ENCODE results near the gene VPS18.
A peak's percentile ranks its signal among the peaks of the same experiment; 100 is the strongest.

Gene VPS18

DNA sequence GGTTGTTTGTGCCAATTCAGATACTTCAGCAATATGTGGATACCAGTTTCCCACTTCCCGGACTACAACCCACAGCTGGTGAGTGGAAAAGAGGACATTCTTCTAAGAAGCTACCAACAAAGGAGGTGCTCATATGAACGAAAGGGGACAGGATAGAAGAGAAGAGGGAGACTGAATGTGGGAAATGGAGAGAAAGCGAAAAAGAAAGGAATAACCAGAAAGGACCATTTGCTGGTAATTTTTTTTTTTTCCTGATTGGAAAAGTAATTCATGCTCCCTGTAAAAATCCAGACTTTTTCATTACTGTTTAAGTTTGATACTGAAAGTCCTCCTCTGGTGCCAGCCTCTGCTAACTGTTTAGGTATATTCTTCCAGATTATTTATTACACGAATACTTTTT, 57.5 kb downstream of the VPS18 start:
- H3K27me3 ChIP-seq (ENCODE audit: insufficient read depth, low read length), result no peaks in the 10 kb centered on the region
- H3K79me2 ChIP-seq (ENCODE audit: insufficient read depth, low read length), result no peaks in the 10 kb centered on the region
- H3K9ac ChIP-seq (ENCODE audit: low read length), result no peak overlapping the region
- no peaks in the 10 kb centered on the region for H4K20me1 ChIP-seq (ENCODE audit: insufficient read depth, low read length)
- H3K27ac ChIP-seq (ENCODE audit: low read depth, low read length, poor library complexity, severe bottlenecking), result no peak overlapping the region
- H3K9me2 ChIP-seq (ENCODE audit: low read depth, low read length), result no peaks in the 10 kb centered on the region
- H3K4me2 ChIP-seq (ENCODE audit: low read length), result peak overlapping the region; percentile 79; the same call in 1 of the 2 replicates
- H3K9me3 ChIP-seq (ENCODE audit: low read length), result no peaks in the 10 kb centered on the region
- H2AFZ ChIP-seq (ENCODE audit: low read length), result no peak overlapping the region
- TF ChIP-seq EZH2 (IDR thresholded peaks at IDR 0.05; ENCODE audit: borderline replicate concordance, low read length), result no peak
- TF ChIP-seq, protein P1, sequence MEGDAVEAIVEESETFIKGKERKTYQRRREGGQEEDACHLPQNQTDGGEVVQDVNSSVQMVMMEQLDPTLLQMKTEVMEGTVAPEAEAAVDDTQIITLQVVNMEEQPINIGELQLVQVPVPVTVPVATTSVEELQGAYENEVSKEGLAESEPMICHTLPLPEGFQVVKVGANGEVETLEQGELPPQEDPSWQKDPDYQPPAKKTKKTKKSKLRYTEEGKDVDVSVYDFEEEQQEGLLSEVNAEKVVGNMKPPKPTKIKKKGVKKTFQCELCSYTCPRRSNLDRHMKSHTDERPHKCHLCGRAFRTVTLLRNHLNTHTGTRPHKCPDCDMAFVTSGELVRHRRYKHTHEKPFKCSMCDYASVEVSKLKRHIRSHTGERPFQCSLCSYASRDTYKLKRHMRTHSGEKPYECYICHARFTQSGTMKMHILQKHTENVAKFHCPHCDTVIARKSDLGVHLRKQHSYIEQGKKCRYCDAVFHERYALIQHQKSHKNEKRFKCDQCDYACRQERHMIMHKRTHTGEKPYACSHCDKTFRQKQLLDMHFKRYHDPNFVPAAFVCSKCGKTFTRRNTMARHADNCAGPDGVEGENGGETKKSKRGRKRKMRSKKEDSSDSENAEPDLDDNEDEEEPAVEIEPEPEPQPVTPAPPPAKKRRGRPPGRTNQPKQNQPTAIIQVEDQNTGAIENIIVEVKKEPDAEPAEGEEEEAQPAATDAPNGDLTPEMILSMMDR (IDR thresholded peaks at IDR 0.05; ENCODE audit: low read length), result no peak
- H3K4me1 ChIP-seq (ENCODE audit: insufficient read depth, low read length, severe bottlenecking), result peaks cover 20% of the 10 kb centered on the region
- no peak overlapping the region for H3K4me3 ChIP-seq (ENCODE audit: low read depth, low read length, poor library complexity, severe bottlenecking)
- H3K36me3 ChIP-seq (ENCODE audit: insufficient read depth, low read length), result no peaks in the 10 kb centered on the region; the same call in 1 of the 2 replicates
- H3F3A ChIP-seq (ENCODE audit: insufficient read depth, low read length), result no peaks in the 10 kb centered on the region

DNA sequence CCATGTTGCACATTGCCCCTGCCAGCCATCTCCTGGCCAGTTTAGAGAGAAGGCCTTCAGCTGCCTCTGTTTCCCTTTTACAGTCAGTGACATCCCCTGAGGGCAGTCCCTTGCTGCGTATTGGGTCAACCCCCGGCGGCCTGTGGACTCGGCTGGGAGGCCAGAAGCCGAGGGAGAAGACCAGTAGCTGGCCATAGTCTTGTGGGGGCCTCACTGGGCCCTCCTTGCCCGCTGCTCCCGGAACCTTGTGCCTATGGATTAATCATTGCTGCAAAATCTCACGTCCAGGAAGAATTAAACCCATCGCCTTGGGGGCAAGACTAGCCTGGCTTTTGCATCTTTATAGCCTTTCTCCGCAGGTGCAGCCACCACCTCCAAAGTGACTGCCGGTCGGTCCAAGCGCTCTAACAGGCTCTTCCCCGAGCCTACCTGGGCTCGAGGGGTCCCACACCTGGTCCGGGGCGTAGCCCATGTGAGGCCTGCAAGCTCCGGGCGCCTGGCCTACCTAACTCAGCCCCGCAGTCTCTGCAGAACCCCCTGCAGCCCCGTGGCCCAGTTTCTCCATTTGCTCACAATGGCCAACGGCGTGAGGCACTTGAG, 58.2 kb downstream of the VPS18 start:
- TF ChIP-seq EZH2 (IDR thresholded peaks at IDR 0.05; ENCODE audit: borderline replicate concordance, low read length), result no peak
- TF ChIP-seq, protein P1 (IDR thresholded peaks at IDR 0.05; ENCODE audit: low read length), result no peak
- Histone ChIP-seq H3F3A (ENCODE audit: insufficient read depth, low read length) (no peaks in the 10 kb centered on the region), H3K4me1 (ENCODE audit: insufficient read depth, low read length, severe bottlenecking) (peaks cover 20% of the 10 kb centered on the region), H3K36me3 (ENCODE audit: insufficient read depth, low read length) (no peaks in the 10 kb centered on the region; the same call in 1 of the 2 replicates), H2AFZ (ENCODE audit: low read length) (no peak overlapping the region), H3K4me3 (ENCODE audit: low read depth, low read length, poor library complexity, severe bottlenecking) (peak overlapping the region; percentile 67), H3K4me2 (ENCODE audit: low read length) (peak overlapping the region; percentile 79), H3K27me3 (ENCODE audit: insufficient read depth, low read length) (no peaks in the 10 kb centered on the region), H3K79me2 (ENCODE audit: insufficient read depth, low read length) (no peaks in the 10 kb centered on the region), H3K9me2 (ENCODE audit: low read depth, low read length) (no peaks in the 10 kb centered on the region), H3K27ac (ENCODE audit: low read depth, low read length, poor library complexity, severe bottlenecking) (no peak overlapping the region), H3K9ac (ENCODE audit: low read length) (peak overlapping the region; percentile 71), H3K9me3 (ENCODE audit: low read length) (no peaks in the 10 kb centered on the region), H4K20me1 (ENCODE audit: insufficient read depth, low read length) (no peaks in the 10 kb centered on the region)

DNA sequence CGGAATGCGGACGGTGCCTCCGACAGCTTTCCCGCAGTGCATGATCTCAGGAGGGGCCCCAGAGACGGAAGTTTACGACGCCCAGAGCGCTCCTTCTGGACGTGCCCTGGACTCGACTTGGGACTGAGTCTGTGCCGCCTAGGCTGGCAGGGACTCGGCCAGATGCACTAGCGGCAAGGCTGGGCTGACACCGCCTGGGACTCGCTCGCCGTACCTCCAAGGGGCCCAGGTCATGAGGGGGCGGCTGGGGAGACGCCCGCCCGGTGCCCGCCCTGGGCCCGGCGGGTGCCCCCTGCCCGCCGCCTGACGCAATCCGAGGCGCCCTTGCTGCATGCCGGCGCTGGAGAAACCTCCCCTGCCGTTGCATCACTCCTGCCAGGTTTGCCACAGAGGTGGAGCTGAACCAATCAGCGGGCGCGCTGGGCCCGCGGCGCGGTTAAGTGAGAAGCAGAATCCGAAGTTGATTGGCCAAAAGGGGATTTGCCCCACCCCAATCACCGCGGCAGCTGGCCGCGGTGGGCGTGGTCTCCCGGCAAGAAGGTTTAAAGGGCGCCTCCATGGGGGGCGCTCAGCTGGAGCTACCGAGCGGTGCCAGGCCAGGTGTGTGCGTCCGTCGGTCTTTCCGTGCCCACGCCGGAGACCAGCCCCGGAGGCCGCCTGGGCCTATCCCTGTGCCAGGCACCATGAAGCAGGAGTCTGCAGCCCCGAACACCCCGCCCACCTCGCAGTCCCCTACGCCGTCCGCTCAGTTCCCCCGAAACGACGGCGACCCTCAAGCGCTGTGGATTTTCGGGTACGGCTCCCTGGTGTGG, 58.9 kb downstream of the VPS18 start, which contains the start of gene CHAC1:
Gene CHAC1 (plus strand): TSS at position 571 of the 812 bp plus-strand sequence. CDS start 113 bp downstream, at position 684.
- H3K4me3 ChIP-seq (ENCODE audit: low read depth, low read length, poor library complexity, severe bottlenecking), result peak within 1 kb of the TSS; percentile 67
- H3K9me2 ChIP-seq (ENCODE audit: low read depth, low read length), result no peaks in the 10 kb centered on the region
- TF ChIP-seq EZH2 (IDR thresholded peaks at IDR 0.05; ENCODE audit: borderline replicate concordance, low read length), result no peak
- TF ChIP-seq, protein P1 (IDR thresholded peaks at IDR 0.05; ENCODE audit: low read length), result no peak
- H3K36me3 ChIP-seq (ENCODE audit: insufficient read depth, low read length), result no peaks in the 10 kb centered on the region; the same call in 1 of the 2 replicates
- peak within 1 kb of the TSS; percentile 79 for H3K4me2 ChIP-seq (ENCODE audit: low read length)
- H3K4me1 ChIP-seq (ENCODE audit: insufficient read depth, low read length, severe bottlenecking), result peaks cover 20% of the 10 kb centered on the region
- H3K27me3 ChIP-seq (ENCODE audit: insufficient read depth, low read length), result no peaks in the 10 kb centered on the region
- no peaks in the 10 kb centered on the region for H3K9me3 ChIP-seq (ENCODE audit: low read length)
- no peak within 1 kb of the TSS for H3K27ac ChIP-seq (ENCODE audit: low read depth, low read length, poor library complexity, severe bottlenecking)
- H3K9ac ChIP-seq (ENCODE audit: low read length), result peak within 1 kb of the TSS; percentile 71
- H4K20me1 ChIP-seq (ENCODE audit: insufficient read depth, low read length), result no peaks in the 10 kb centered on the region
- no peaks in the 10 kb centered on the region for H3K79me2 ChIP-seq (ENCODE audit: insufficient read depth, low read length)
- H3F3A ChIP-seq (ENCODE audit: insufficient read depth, low read length), result no peaks in the 10 kb centered on the region
- H2AFZ ChIP-seq (ENCODE audit: low read length), result no peak within 1 kb of the TSS
